GM15510 (cell line): ENCODE measurements around the gene BCAS1.

ENCODE experiments used
- POLR2A ChIP-seq: IDR thresholded peaks from 3 replicates; pipeline ENCODE4 v1.6.1; 2011; ENCODE audit warnings: borderline replicate concordance; ENCODE audit not compliant: insufficient read length; ENCODE audit errors: extremely low read depth

Gene BCAS1

DNA sequence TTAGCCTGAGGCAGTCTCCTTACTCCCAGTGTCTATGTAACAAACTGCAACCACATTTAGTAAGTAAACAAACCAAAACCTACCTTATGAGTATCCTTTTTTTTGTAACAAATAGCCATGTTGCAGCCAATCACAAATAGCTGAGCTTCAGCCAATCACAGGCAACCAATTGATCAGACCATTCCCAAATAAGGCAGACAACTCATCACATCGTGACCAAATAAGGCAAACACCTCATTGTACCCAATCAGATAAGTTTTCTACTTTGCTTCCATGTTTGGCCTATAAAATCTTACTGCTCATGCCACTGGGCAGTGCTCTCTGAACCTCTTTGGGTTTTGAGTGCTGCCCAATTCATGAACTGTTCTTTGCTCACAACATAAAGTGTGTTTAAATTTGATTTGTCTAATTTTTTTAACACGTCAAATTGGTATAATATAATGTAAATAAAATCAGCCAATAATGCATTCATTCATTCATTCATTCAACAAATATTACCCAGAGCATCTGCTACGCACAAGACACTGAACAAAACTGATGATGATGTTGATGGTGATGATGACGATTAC, 117.8 kb downstream of the BCAS1 start:
- TF ChIP-seq POLR2A = no peak

DNA sequence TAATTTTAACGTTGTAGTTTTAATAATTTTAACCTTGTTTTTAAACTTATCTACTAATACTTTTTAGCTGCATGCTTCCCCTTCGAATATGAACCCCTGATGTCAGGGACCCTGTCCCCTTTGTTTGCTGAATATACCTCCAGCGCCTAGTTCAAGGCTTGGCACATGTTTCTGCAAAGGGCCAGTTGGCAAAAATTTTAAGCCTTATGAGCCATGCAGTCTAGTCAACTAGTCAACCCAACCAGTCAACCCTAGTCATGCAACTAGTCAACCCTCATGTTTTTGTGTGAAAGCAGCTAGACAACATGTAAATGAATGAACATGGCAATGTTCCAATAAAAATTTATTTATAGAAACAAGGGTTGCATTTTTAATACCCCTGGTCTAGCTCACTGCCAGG, 119.8 kb downstream of the BCAS1 start:
- TF ChIP-seq POLR2A = no peak

DNA sequence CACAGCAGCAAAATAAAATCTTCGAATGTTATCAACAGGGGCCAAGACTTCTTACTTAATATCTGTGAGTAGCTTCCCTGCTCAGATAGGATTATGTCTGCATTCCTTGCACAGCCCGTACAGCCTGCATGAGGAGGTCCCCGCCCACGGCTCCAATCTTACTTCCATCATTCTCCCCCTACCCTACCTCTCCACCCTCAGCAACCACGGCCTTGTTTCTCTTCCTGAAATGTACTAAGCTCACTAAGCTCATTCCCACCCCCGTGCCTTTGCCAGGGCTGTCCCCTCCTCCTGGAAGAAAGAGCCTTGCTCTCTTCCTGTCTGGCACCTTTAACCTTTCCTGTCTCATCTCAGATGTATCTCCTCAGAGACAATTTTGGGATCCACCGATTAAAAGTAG, 120.4 kb downstream of the BCAS1 start:
- no peak for TF ChIP-seq POLR2A

DNA sequence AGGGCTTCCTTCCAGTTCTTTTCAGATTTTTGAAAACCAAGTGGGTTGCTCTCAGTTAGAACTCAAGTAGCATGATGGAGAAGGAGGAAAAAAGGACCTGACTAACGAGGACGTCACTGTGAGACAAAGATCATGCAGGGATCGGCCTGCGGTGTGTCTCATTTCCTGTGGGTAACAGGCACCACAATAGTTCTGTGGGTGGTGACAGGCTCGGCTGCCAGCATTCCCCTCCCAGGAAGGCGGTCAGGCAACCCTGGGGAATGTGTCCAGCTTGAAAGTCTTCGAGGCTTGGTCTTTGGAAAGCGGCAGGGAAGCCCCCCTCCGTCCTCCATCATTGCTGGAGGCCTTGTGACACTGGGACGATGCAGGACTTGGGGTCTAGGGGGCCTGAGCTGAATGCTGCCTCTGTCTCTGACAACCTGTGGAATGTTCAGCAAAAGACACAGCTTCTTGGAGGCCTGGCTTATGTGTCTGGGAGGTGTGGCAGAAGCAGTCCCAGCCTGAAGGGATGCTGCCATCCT, 121.0 kb downstream of the BCAS1 start:
- TF ChIP-seq POLR2A = no peak

DNA sequence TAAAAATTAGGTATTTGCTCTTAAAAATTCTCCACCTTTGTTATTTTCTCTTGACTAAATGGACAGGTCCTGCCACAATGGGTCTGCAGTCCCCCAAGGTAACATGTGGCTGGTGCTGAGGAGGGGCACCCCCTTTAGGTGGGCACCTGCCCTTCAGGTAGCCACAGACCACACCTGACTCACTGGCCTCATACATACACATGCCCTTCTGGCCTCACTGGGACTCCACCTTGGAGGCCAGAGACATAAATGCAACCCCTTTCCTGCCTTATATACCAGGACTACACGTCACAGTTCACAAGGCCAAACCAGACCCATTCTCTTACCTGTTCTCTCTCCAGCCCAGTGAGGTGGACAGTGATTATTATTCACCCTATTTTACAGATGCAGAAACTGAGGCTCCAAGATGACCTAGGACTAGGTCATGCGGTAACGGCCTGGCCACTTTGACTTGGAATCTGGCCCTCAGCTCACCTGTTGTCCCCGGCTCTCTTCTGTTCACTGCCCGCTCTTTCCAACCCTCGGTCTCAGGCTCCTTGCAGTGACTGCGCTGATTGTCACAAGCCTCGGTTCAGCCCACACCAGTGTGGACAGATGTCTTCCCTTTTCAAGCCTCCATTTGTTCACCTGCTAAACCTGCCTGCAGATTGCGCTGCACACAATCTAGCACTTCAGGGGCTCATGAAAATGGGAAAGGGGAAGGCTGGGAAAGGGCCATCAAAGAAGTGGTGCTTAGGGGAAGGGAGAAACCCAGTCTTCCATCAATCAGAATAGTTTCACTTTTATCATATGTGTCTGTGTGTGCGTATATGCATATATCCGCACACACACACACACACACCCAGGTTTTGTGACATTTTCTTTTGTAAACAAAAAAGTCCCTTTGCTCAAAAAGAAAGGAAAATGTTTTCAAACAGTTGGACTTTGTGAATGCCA, 121.7 kb downstream of the BCAS1 start:
- no peak for TF ChIP-seq POLR2A

- no peak for TF ChIP-seq POLR2A
Measured at GRCh38 chr20:53947501-53948195, 122.7 kb downstream of the BCAS1 start.

GRCh38 chr20:53946106-53946505, 124.3 kb downstream of the BCAS1 start:
- no peak for TF ChIP-seq POLR2A

DNA sequence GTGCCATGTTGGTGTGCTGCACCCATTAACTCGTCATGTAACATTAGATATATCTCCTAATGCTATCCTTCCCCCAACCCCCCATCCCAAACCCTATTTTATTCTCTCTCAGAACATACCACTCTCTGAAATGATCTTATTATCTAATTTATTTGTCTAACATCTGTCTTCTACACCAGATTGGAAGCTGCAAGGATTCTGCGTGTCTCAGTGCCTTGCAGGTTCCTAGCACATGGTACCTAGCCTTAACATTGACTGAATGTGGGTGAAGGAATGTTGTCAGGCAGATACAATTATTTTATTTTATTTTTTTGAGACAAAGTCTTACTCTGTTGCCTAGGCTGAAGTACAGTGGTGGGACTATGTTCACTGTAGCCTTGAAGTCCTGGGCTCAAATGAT, 124.9 kb downstream of the BCAS1 start:
- no peak for TF ChIP-seq POLR2A

DNA sequence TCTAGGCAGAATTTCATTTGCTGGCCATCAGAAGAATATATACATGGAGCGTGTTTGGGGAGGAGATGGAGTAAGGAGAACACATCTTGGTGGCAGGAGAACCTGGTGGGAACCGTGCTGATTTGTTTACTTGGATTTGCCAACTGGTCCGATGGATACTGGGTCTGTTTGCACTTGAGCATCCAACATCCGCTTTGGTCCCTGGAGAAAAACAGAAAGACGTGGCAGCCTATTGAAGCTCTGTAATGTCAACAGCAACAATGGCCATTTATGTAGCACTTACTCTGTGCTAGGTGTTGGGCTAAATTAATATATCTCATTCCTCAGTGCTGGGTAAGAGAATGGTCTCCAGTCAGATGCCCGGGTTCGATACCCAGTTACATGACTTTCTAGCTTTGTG, 125.6 kb downstream of the BCAS1 start:
- TF ChIP-seq POLR2A = no peak

- TF ChIP-seq POLR2A = no peak
Measured at GRCh38 chr20:53943522-53944291, 126.7 kb downstream of the BCAS1 start.

- TF ChIP-seq POLR2A = no peak
Measured at GRCh38 chr20:53942973-53943372, 127.4 kb downstream of the BCAS1 start.

DNA sequence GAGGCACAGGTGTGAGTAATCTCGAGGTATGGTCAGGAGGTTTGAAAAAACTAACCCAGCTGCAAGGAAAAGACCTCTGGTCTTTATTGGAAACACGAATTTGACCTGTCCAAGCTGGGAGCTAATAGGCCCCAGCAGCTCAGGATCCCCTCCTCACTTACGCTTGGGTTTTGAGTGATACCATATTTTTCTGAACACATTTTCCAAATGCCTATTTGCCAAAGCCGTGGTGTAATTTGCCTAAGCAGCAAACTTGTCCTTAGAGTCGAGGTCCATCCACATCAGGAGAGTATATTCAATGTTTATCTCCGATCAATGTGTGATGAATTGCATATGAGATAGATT, 128.0 kb downstream of the BCAS1 start:
- no peak for TF ChIP-seq POLR2A

- TF ChIP-seq POLR2A = no peak
Measured at GRCh38 chr20:53941680-53942471, 128.5 kb downstream of the BCAS1 start.

DNA sequence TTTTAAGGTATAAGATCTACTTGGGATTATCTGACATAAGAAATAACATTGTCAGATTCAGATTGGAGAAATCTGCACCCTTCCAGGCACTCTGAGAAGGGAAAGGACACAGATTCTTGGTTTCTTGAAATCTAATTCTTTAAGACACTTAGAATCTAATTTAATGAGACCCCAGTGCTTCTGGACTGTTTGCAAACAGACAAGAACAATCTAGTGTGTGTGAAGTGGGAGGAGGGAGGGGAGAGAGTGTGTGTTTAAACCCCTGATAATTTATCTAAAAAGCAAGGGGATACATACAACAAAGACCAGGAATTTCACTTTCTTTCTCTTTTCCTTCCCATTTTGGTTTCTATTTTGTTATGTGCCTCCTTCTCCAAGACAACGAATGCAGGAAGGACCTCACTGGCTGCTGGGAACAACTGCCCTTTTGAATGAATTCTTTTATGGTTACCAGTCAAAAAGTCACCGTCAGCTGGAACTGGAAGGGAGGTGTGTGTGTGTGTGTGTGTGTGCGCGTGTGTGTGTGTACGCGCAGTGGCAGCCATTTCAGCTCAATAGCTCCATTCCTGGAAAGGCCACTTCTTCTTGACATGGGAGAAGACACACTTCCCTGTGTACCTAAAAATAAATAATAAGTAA, 129.4 kb downstream of the BCAS1 start:
- no peak for TF ChIP-seq POLR2A

DNA sequence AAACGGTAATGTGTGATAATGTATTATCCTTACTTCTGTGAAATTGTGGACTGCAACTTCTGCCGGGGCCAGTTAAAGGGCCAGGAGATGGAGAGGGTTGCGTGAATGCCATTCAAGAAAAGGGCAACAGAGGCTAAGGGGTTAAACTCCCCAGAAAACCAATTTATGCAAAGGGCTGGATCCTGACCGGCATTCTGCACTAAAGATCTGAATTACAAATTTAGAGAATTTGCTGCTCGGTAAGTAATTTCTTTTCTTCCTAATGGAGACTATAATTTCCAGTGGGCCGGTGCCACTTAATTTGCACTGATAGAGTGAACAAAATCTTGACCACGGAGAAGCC, 130.1 kb downstream of the BCAS1 start:
- TF ChIP-seq POLR2A = no peak
